ENCODE data around the gene ITGA2B. TPM values are rescaled to one million over a fixed set of nuclear protein-coding genes. Genes with fewer than 3 reads are reported as not detected.

Gene ITGA2B
- total and polyA plus RNA-seq, 10 of the 15 experiments (the other 5 are each of a cell fraction or from before 2014, with no cell fraction given): 0.04 to 0.51 (median 0.21) TPM; not detected in 1

DNA sequence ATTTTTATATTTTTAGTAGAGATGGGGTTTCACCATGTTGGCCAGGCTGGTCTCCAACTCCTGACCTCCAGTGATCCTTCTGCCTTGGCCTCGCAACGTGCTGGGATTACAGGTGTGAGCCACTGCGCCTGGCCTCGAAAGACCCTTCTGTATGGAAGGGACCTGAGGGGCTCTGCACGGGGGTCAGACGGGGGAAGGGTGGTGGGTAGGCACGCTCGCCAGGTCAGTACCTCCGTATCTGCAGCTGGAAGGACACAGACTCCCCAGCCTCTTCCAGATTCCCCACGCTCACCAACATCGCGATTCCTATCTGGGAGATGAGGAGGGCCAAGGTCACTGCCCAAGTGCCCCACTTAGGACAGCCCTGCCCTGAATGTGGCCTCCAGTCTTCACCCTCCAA, 12.7 kb downstream of the ITGA2B start:
- WGBS (ENCODE audit: insufficient coverage, insufficient replicate concordance, low lambda C conversion rate, missing lambda C conversion rate): 63% methylated on average over 10 of the region's 12 CpGs
- ChIA-PET CTCF (interaction anchor here (1.1 to 2.4 kb wide), 8 partner anchors 10 to 147 kb away, joined by 3 to 8 read pairs (median 4); no protein-coding TSS in a partner anchor), POLR2A (interaction anchor here (0.6 kb wide), 1 partner anchor 708 kb away, joined by 4 read pairs; no protein-coding TSS in a partner anchor), SMC1A (ENCODE audit: uncharacterized antibody, unreplicated experiment) (no interaction called here), RAD21 (ENCODE audit: unreplicated experiment) (interaction anchor here (1.2 kb wide), 1 partner anchor 26 kb away, joined by 3 read pairs; no protein-coding TSS in a partner anchor)
- DNase-seq (ENCODE audit: low read depth, low spot score): no peak
- H2AFZ ChIP-seq (ENCODE audit: control insufficient read depth, low read depth, low read length): no peak overlapping the region
- no peak for ATAC-seq
- H3K9me3 ChIP-seq (replicated peaks; ENCODE audit: control insufficient read depth, insufficient read depth, low read length): no peaks in the 10 kb centered on the region; the same call in 2 of the 3 replicates
- no peak overlapping the region for H3K9ac ChIP-seq (ENCODE audit: control insufficient read depth, insufficient read depth, low read length)
- H3K36me3 ChIP-seq (ENCODE audit: control insufficient read depth in 2 of 2, insufficient read depth in 2 of 2, low read length in 1 of 2): no peaks in the 10 kb centered on the region
- no peak overlapping the region for H3K4me3 ChIP-seq
- no peaks in the 10 kb centered on the region for H4K20me1 ChIP-seq (ENCODE audit: control insufficient read depth, insufficient read depth)
- TF ChIP-seq NR2F1 (conservative IDR thresholded peaks at IDR 0.05): no peak
- H3K4me1 ChIP-seq (ENCODE audit: control insufficient read depth, insufficient read depth, low read length): peaks cover 9% of the 10 kb centered on the region
- BruUV-seq (replicated peaks): no TSS peak
- FAIRE-seq: no peak
- no peak overlapping the region for H3K27ac ChIP-seq (ENCODE audit: control insufficient read depth, insufficient read depth)
- intact Hi-C loops (cut with micrococcal nuclease; ENCODE audit: unreplicated experiment): no loop called here
- no peak overlapping the region for H3K4me2 ChIP-seq (ENCODE audit: control insufficient read depth, insufficient read depth)
- in situ Hi-C loops (cut with MboI): no loop called here
- H3K79me2 ChIP-seq (ENCODE audit: control insufficient read depth, insufficient read depth, low read length): no peaks in the 10 kb centered on the region
- H3K27me3 ChIP-seq (replicated peaks in 1 of 2; ENCODE audit: control insufficient read depth in 2 of 2, insufficient read depth in 2 of 2, low read length in 1 of 2): no peaks in the 10 kb centered on the region

DNA sequence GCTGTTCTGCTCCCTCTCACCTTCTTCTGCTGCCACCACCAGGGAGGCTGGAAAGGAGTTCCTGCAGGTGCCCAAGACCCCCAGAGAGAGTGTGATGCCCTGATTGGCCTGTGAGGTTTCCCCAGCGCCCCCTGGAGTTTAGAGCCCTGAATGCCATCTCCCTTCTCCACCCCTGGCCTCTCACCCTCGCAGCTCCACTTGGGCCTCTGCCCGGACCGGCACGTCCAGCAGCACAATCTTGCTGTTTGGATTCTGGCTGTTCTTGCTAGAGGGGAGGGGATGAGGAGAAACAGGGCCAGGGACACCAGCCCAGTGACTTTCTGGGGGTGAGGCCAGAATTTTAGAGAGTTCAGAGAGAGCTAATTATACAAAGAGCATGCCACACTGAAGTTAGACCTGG, 13.3 kb downstream of the ITGA2B start:
- TF ChIP-seq, protein P1, sequence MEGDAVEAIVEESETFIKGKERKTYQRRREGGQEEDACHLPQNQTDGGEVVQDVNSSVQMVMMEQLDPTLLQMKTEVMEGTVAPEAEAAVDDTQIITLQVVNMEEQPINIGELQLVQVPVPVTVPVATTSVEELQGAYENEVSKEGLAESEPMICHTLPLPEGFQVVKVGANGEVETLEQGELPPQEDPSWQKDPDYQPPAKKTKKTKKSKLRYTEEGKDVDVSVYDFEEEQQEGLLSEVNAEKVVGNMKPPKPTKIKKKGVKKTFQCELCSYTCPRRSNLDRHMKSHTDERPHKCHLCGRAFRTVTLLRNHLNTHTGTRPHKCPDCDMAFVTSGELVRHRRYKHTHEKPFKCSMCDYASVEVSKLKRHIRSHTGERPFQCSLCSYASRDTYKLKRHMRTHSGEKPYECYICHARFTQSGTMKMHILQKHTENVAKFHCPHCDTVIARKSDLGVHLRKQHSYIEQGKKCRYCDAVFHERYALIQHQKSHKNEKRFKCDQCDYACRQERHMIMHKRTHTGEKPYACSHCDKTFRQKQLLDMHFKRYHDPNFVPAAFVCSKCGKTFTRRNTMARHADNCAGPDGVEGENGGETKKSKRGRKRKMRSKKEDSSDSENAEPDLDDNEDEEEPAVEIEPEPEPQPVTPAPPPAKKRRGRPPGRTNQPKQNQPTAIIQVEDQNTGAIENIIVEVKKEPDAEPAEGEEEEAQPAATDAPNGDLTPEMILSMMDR (IDR thresholded peaks at IDR 0.05 in 2 of 3, conservative IDR thresholded peaks at IDR 0.05 in 1 of 3; ENCODE audit: control insufficient read depth in 2 of 3, extremely low read depth in 1 of 3, insufficient read depth in 1 of 3, low read depth in 3 of 3, low read length in 3 of 3): peak; percentile 17 to 62 (median 57); a peak in 5 of 6 replicates
- TF ChIP-seq NFIC (IDR thresholded peaks at IDR 0.05; ENCODE audit: low read depth, low read length): no peak
- Histone ChIP-seq H3K4me1 (ENCODE audit: control insufficient read depth, insufficient read depth, low read length) (peaks cover 9% of the 10 kb centered on the region), H3K27me3 (replicated peaks in 1 of 2; ENCODE audit: control insufficient read depth in 2 of 2, insufficient read depth in 2 of 2, low read length in 1 of 2) (no peaks in the 10 kb centered on the region; a peak in 1 of 4 replicates), H3K36me3 (ENCODE audit: control insufficient read depth in 2 of 2, insufficient read depth in 2 of 2, low read length in 1 of 2) (no peaks in the 10 kb centered on the region), H3K9ac (ENCODE audit: control insufficient read depth, insufficient read depth, low read length) (no peak overlapping the region), H3K27ac (ENCODE audit: control insufficient read depth, insufficient read depth) (no peak overlapping the region), H3K4me3 (no peak overlapping the region), H3K9me3 (replicated peaks; ENCODE audit: control insufficient read depth, insufficient read depth, low read length) (no peaks in the 10 kb centered on the region; the same call in 2 of the 3 replicates), H2AFZ (ENCODE audit: control insufficient read depth, low read depth, low read length) (no peak overlapping the region), H3K79me2 (ENCODE audit: control insufficient read depth, insufficient read depth, low read length) (no peaks in the 10 kb centered on the region), H4K20me1 (ENCODE audit: control insufficient read depth, insufficient read depth) (no peaks in the 10 kb centered on the region), H3K4me2 (ENCODE audit: control insufficient read depth, insufficient read depth) (no peak overlapping the region)
- intact Hi-C loops (cut with micrococcal nuclease; ENCODE audit: unreplicated experiment) (no loop called here), in situ Hi-C loops (cut with MboI) (no loop called here)
- ChIA-PET CTCF (interaction anchor here (0.7 to 2.4 kb wide), 12 partner anchors 9 to 172 kb away, joined by 3 to 8 read pairs (median 4); partner anchors contain the start of gene FAM171A2), POLR2A (interaction anchor here (0.6 kb wide), 1 partner anchor 707 kb away, joined by 4 read pairs; no protein-coding TSS in a partner anchor), RAD21 (ENCODE audit: unreplicated experiment) (interaction anchor here (1.2 kb wide), 1 partner anchor 26 kb away, joined by 3 read pairs; no protein-coding TSS in a partner anchor), SMC1A (ENCODE audit: uncharacterized antibody, unreplicated experiment) (no interaction called here)
- no TSS peak for BruUV-seq (replicated peaks)
- FAIRE-seq (no peak), DNase-seq (ENCODE audit: low read depth, low spot score) (no peak), ATAC-seq (peak; percentile 81)
- WGBS (ENCODE audit: insufficient coverage, insufficient replicate concordance, low lambda C conversion rate, missing lambda C conversion rate): 39% methylated on average over 5 of the region's 5 CpGs

All from GM12878 (cell line).